Stomach (tissue), 4 donors: Measurements from ENCODE around the gene CYB5R3.

ENCODE experiments used
- CTCF ChIP-seq, 7 experiments: fragments of 450-650 bp in 4 of 7; fragments of 200-600 bp in 3 of 7; sonication (generic) in 3 of 7; IDR thresholded peaks; one replicate each; pipeline ENCODE4 v1.5.1; 2016 to 2019; ENCODE audit warnings: antibody characterized with exemption in 7 of 7, control low read depth in 2 of 7, mild to moderate bottlenecking in 1 of 7
- EP300 ChIP-seq: sonication (generic); formaldehyde crosslinking; IDR thresholded peaks from one replicate; pipeline ENCODE4 v1.6.1; 2017; ENCODE audit warnings: antibody characterized with exemption
- POLR2A ChIP-seq, 4 donors: fragments of 450-650 bp; IDR thresholded peaks; one replicate each; pipeline ENCODE4 v1.6.1; 2016; ENCODE audit warnings: antibody characterized with exemption in 4 of 4, control low read depth in 2 of 4, mild to moderate bottlenecking in 1 of 4, moderate library complexity in 1 of 4

- TF ChIP-seq CTCF (IDR thresholded peaks at IDR 0.05) (no peak), EP300 (no peak), POLR2A (IDR thresholded peaks at IDR 0.05) (no peak)
Measured at GRCh38 chr22:42670921-42671709, 21.9 kb upstream of the CYB5R3 start.
